ENCODE results near the gene SLC10A7. TPM values are rescaled to one million over a fixed set of nuclear protein-coding genes. Genes with fewer than 3 reads are reported as not detected.

Gene SLC10A7
- total and polyA plus RNA-seq, 2 of the 4 experiments (the other 2 are of a cell fraction): 5.2 to 8.4 TPM

DNA sequence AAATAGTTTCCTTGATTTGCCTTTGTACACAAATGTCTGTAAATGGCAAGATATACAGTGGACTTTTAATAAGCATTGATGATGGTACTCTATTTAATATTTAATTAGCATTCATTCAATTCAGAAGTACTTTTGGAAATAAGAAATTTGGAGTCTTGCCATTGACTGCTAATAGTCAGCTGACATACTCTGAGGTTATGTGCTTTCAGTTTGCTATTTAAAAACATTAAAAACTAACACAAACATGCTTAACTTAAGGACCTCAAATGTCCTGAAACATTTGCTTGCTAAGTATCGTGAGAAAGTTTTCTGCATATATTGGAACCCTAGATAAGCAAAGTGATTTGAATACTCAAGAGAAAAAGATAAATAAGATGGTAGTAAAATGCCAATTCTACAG is 242.8 kb downstream of the SLC10A7 start:
- CTCF ChIA-PET: interaction anchor here (0.8 kb wide), 1 partner anchor 15 kb away, joined by 3 read pairs; no protein-coding TSS in a partner anchor

More for the DNA sequence above, 242.8 kb downstream of the SLC10A7 start:
- no peak overlapping the region for H2BK20ac ChIP-seq (ENCODE audit: low read depth, low read length)
- POLR2A ChIA-PET (ENCODE audit: unreplicated experiment): no interaction called here
- H3K27me3 ChIP-seq (ENCODE audit: control insufficient read depth, insufficient read depth, low read length): no peaks in the 10 kb centered on the region
- dilution Hi-C loops (cut with HindIII; ENCODE audit: low sequenced_read_pairs, unreplicated experiment) (no loop called here), intact Hi-C loops (cut with micrococcal nuclease) (no loop called here), in situ Hi-C loops (cut with MboI; ENCODE audit: low sequenced_read_pairs) (no loop called here)
- H3K4me2 ChIP-seq (ENCODE audit: low read depth, low read length): no peak overlapping the region
- H3K36me3 ChIP-seq (ENCODE audit: control insufficient read depth, insufficient read depth, low read length): no peaks in the 10 kb centered on the region
- no peaks in the 10 kb centered on the region for H3K79me1 ChIP-seq (ENCODE audit: low read depth in 1 of 2, low read length in 2 of 2)
- no peak overlapping the region for H3K23ac ChIP-seq (ENCODE audit: low read depth, low read length)
- DNase-seq (no peak), ATAC-seq (ENCODE audit: low read depth) (no peak; the same call in 1 of the 2 replicates)
- H2AK5ac ChIP-seq (ENCODE audit: low read depth, low read length): no peak overlapping the region
- H4K8ac ChIP-seq (ENCODE audit: low read depth in 2 of 2, low read length in 2 of 2): no peak overlapping the region
- no peak overlapping the region for H3K27ac ChIP-seq (ENCODE audit: insufficient read depth, low read length)
- H2BK5ac ChIP-seq (ENCODE audit: low read depth, low read length, poor library complexity, severe bottlenecking): no peak overlapping the region
- no peaks in the 10 kb centered on the region for H4K20me1 ChIP-seq (ENCODE audit: insufficient read depth, low read length)
- H2AFZ ChIP-seq (replicated peaks; ENCODE audit: low read length, poor library complexity): no peak overlapping the region
- H4K91ac ChIP-seq (ENCODE audit: insufficient read depth, low read depth, low read length): no peak overlapping the region
- H3K14ac ChIP-seq (replicated peaks; ENCODE audit: low read depth, low read length): no peak overlapping the region
- H3K9ac ChIP-seq (ENCODE audit: low read depth, low read length): no peak overlapping the region
- no peaks in the 10 kb centered on the region for H3K9me3 ChIP-seq (ENCODE audit: control insufficient read depth, insufficient read depth, low read length)
- no CpG with 5 or more reads among the region's 1 CpG for WGBS, 2 experiments (ENCODE audit: extremely low coverage in 2 of 2, insufficient read length in 1 of 2)
- no peak overlapping the region for H3K56ac ChIP-seq (ENCODE audit: extremely low read depth, insufficient read depth, low read length)
- H4K5ac ChIP-seq (ENCODE audit: low read depth, low read length): no peak overlapping the region
- no peak overlapping the region for H3K4me3 ChIP-seq (ENCODE audit: insufficient read depth, low read depth, low read length)
- no peak overlapping the region for H2BK15ac ChIP-seq (ENCODE audit: low read depth, low read length)
- no TSS peak for BruUV-seq (replicated peaks)
- TF ChIP-seq MAZ (IDR thresholded peaks at IDR 0.05; ENCODE audit: borderline replicate concordance, low read depth, low read length) (no peak), FOS (IDR thresholded peaks at IDR 0.05; ENCODE audit: low read depth, low read length) (no peak), RAD21 (IDR thresholded peaks at IDR 0.05; ENCODE audit: low read length) (no peak), CTCF (conservative IDR thresholded peaks at IDR 0.05; ENCODE audit: low read depth, low read length) (no peak), MAFK (IDR thresholded peaks at IDR 0.05; ENCODE audit: low read depth, low read length) (no peak), SMC3 (IDR thresholded peaks at IDR 0.05; ENCODE audit: low read depth, low read length) (no peak), RFX5 (IDR thresholded peaks at IDR 0.05; ENCODE audit: low read depth, low read length) (no peak), POLR2A (IDR thresholded peaks at IDR 0.05; ENCODE audit: low read depth, low read length) (no peak), USF2 (IDR thresholded peaks at IDR 0.05; ENCODE audit: low read depth, low read length) (no peak), CEBPB (IDR thresholded peaks at IDR 0.05; ENCODE audit: low read depth, low read length) (no peak), CHD1 (IDR thresholded peaks at IDR 0.05; ENCODE audit: low read depth, low read length) (no peak), RCOR1 (IDR thresholded peaks at IDR 0.05; ENCODE audit: insufficient replicate concordance, low read length) (no peak), BHLHE40 (IDR thresholded peaks at IDR 0.05; ENCODE audit: low read depth, low read length) (no peak), MXI1 (IDR thresholded peaks at IDR 0.05; ENCODE audit: borderline replicate concordance, low read depth, low read length) (no peak), NFE2L2 (IDR thresholded peaks at IDR 0.05; ENCODE audit: low read depth, low read length) (no peak)
- TF ChIP-seq, protein P1, sequence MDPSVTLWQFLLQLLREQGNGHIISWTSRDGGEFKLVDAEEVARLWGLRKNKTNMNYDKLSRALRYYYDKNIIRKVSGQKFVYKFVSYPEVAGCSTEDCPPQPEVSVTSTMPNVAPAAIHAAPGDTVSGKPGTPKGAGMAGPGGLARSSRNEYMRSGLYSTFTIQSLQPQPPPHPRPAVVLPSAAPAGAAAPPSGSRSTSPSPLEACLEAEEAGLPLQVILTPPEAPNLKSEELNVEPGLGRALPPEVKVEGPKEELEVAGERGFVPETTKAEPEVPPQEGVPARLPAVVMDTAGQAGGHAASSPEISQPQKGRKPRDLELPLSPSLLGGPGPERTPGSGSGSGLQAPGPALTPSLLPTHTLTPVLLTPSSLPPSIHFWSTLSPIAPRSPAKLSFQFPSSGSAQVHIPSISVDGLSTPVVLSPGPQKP (IDR thresholded peaks at IDR 0.05; ENCODE audit: borderline replicate concordance, low read depth, low read length): no peak
- H3K4me1 ChIP-seq (ENCODE audit: control insufficient read depth, insufficient read depth, low read length): no peaks in the 10 kb centered on the region
- no peak overlapping the region for H2BK120ac ChIP-seq (ENCODE audit: low read depth, low read length)
- no peaks in the 10 kb centered on the region for H3K9me1 ChIP-seq (ENCODE audit: insufficient read depth, low read length)
- no peak overlapping the region for H3K4ac ChIP-seq (ENCODE audit: low read depth, low read length)
- no peak overlapping the region for H3K18ac ChIP-seq (ENCODE audit: low read depth, low read length)
- no peak overlapping the region for H2AK9ac ChIP-seq (replicated peaks; ENCODE audit: low read depth, low read length, poor library complexity)
